ENCODE results near the gene KDM5B.

GRCh38 chr1:202765721-202766120 is 42.5 kb downstream of the KDM5B start:
- TF ChIP-seq CTCF (IDR thresholded peaks at IDR 0.05 in 2 of 3, conservative IDR thresholded peaks at IDR 0.05 in 1 of 3; ENCODE audit: borderline replicate concordance in 1 of 3, insufficient read depth in 1 of 3, low read depth in 2 of 3, low read length in 2 of 3), result no peak
- no peak for TF ChIP-seq EZH2 (IDR thresholded peaks at IDR 0.05)

Measured in HCT116 (cell line).